Adipose tissue (tissue), 3 donors: Measurements from ENCODE around the gene DYNC2LI1. TPM values are rescaled to one million over a fixed set of nuclear protein-coding genes. Genes with fewer than 3 reads are reported as not detected.

ENCODE experiments used
- H3K27ac ChIP-seq: one replicate; pipeline ENCODE4 v1.5.1; 2013; ENCODE audit warnings: low read depth, low read length
- WGBS, 3 donors: extraction: QIAGEN DNeasy Blood & Tissue Kit; methylation state at CpG; one replicate each; pipeline ENCODE4 v1.1.7; 2013; 5-methylcytosine and 5-hydroxymethylcytosine counted together
- polyA plus RNA-seq, 3 donors: library from polyadenylated mRNA; stranded (reverse); fragments of 200-250 nt; gene quantifications; one replicate each; pipeline ENCODE4 v1.2.3, GENCODE V29; 2013
- donor health status: healthy with polysubstance abuse.
- donor health status: Bipolar disorder and iron deficiency.
- donor health status: healthy.

The DYNC2LI1 gene
- polyA plus RNA-seq, 3 donors: 11.4 to 31.5 (median 12.3) TPM

- 86 to 93% (median 87%) methylated on average over 21 of the region's 21 CpGs for WGBS, 3 donors
- no peak overlapping the region for H3K27ac ChIP-seq
Observed at GRCh38 chr2:43837831-43838559, 64.2 kb downstream of the DYNC2LI1 start.

GRCh38 chr2:43838560-43839267, 64.9 kb downstream of the DYNC2LI1 start, which contains the start of the genes ABCG5 and ABCG8:
Gene ABCG5, minus strand, starts transcription at chr2:43838839. Its CDS starts 160 bp downstream, at chr2:43838679.
Gene ABCG8, plus strand, starts transcription at chr2:43838971. Its CDS starts 83 bp downstream, at chr2:43839054.
- 74 to 88% (median 80%) methylated on average over 18 to 20 of the region's 20 CpGs for WGBS, 3 donors
- no peak within 1 kb of the TSS for H3K27ac ChIP-seq

- WGBS, 3 donors: 80 to 82% (median 82%) methylated on average over 14 of the region's 14 CpGs
Observed at GRCh38 chr2:43839776-43840564, 66.1 kb downstream of the DYNC2LI1 start.

GRCh38 chr2:43840965-43841364, 67.1 kb downstream of the DYNC2LI1 start:
- no peak overlapping the region for H3K27ac ChIP-seq
- whole genome bisulfite sequencing, 3 donors: 69 to 72% (median 70%) methylated on average over 5 of the region's 5 CpGs

More at GRCh38 chr2:43839776-43840564, 66.1 kb downstream of the DYNC2LI1 start:
- no peak overlapping the region for H3K27ac ChIP-seq

- WGBS, 3 donors: 89 to 93% (median 91%) methylated on average over 14 of the region's 14 CpGs
- no peak overlapping the region for H3K27ac ChIP-seq
Observed at GRCh38 chr2:43841949-43842865, 68.4 kb downstream of the DYNC2LI1 start.

- no peak overlapping the region for H3K27ac ChIP-seq
- WGBS, 3 donors: 79 to 83% (median 81%) methylated on average over 9 of the region's 9 CpGs
Observed at GRCh38 chr2:43842866-43843226, 69.0 kb downstream of the DYNC2LI1 start.

- 76 to 85% (median 79%) methylated on average over 1 of the region's 1 CpG for WGBS, 3 donors
- no peak overlapping the region for H3K27ac ChIP-seq
Observed at GRCh38 chr2:43845181-43845580, 71.3 kb downstream of the DYNC2LI1 start.

GRCh38 chr2:43846140-43846793, 72.4 kb downstream of the DYNC2LI1 start:
- H3K27ac ChIP-seq: no peak overlapping the region
- 91 to 93% (median 91%) methylated on average over 5 of the region's 5 CpGs for WGBS, 3 donors

- WGBS, 3 donors: 58 to 93% (median 78%) methylated on average over 1 of the region's 1 CpG
Observed at GRCh38 chr2:43848214-43848613, 74.4 kb downstream of the DYNC2LI1 start.

GRCh38 chr2:43851011-43851980, 77.5 kb downstream of the DYNC2LI1 start:
- no peak overlapping the region for H3K27ac ChIP-seq
- WGBS, 3 donors: 89% methylated on average over 19 to 20 of the region's 20 CpGs

More at GRCh38 chr2:43848214-43848613, 74.4 kb downstream of the DYNC2LI1 start:
- no peak overlapping the region for H3K27ac ChIP-seq

GRCh38 chr2:43852196-43852730, 78.4 kb downstream of the DYNC2LI1 start:
- WGBS, 3 donors: 91 to 92% (median 92%) methylated on average over 21 of the region's 21 CpGs
- H3K27ac ChIP-seq: no peak overlapping the region

- no peak overlapping the region for H3K27ac ChIP-seq
- 78 to 90% (median 78%) methylated on average over 10 of the region's 10 CpGs for WGBS, 3 donors
Observed at GRCh38 chr2:43853141-43854081, 79.6 kb downstream of the DYNC2LI1 start.

GRCh38 chr2:43854671-43855070, 80.8 kb downstream of the DYNC2LI1 start:
- 69 to 87% (median 73%) methylated on average over 3 of the region's 3 CpGs for WGBS, 3 donors

GRCh38 chr2:43855292-43855691, 81.5 kb downstream of the DYNC2LI1 start:
- 77 to 89% (median 87%) methylated on average over 2 of the region's 2 CpGs for WGBS, 3 donors

More at GRCh38 chr2:43854671-43855070, 80.8 kb downstream of the DYNC2LI1 start:
- H3K27ac ChIP-seq: no peak overlapping the region

More at GRCh38 chr2:43855292-43855691, 81.5 kb downstream of the DYNC2LI1 start:
- no peak overlapping the region for H3K27ac ChIP-seq
